GM23338 (cell line): Measurements from ENCODE around the gene TTC1. TPM values are rescaled to one million over a fixed set of nuclear protein-coding genes. Genes with fewer than 3 reads are reported as not detected.
A peak's percentile ranks its signal among the peaks of the same experiment; 100 is the strongest.

Source experiments
- ATAC-seq: fragments of 200-7000 bp; cut with Tn5 transposase; 3 replicates; pipeline ENCODE4 v1.9.1; 2020
- DNase-seq: peaks from one replicate; pipeline ENCODE4 v3.0.0-alpha.2; 2015; ENCODE audit warnings: low spot score
- H2AFZ ChIP-seq: fragments of 200-600 bp; sonication (generic); 2 replicates; pipeline ENCODE4 v1.8.0; 2016; ENCODE audit warnings: antibody characterized with exemption, mild to moderate bottlenecking, moderate library complexity
- H3F3A ChIP-seq: fragments of 200-600 bp; sonication (generic); replicated peaks from 2 replicates; pipeline ENCODE4 v1.8.0; 2017; ENCODE audit warnings: antibody characterized with exemption, mixed run types, low read depth
- H3K27ac ChIP-seq: fragments of 200-600 bp; sonication (generic); 2 replicates; pipeline ENCODE4 v1.6.1; 2016; ENCODE audit warnings: low read depth
- H3K27me3 ChIP-seq: fragments of 200-600 bp; sonication (generic); 2 replicates; pipeline ENCODE4 v1.8.0; 2016; ENCODE audit warnings: mild to moderate bottlenecking, mixed run types, moderate library complexity; ENCODE audit not compliant: insufficient read depth
- H3K36me3 ChIP-seq: fragments of 200-600 bp; sonication (generic); 2 replicates; pipeline ENCODE4 v1.8.0; 2016; ENCODE audit warnings: mild to moderate bottlenecking; ENCODE audit not compliant: insufficient read depth
- H3K4me1 ChIP-seq: fragments of 200-600 bp; sonication (generic); 2 replicates; pipeline ENCODE4 v1.8.0; 2016; ENCODE audit warnings: mild to moderate bottlenecking, moderate library complexity; ENCODE audit not compliant: insufficient read depth
- H3K4me2 ChIP-seq: fragments of 200-600 bp; sonication (generic); 2 replicates; pipeline ENCODE4 v1.7.1; 2017; ENCODE audit warnings: mixed run types
- H3K4me3 ChIP-seq: fragments of 200-600 bp; sonication (generic); 2 replicates; pipeline ENCODE4 v1.6.1; 2016; ENCODE audit warnings: mixed run types
- H3K79me2 ChIP-seq: fragments of 200-600 bp; sonication (generic); replicated peaks from 2 replicates; pipeline ENCODE4 v1.8.0; 2017; ENCODE audit warnings: mild to moderate bottlenecking; ENCODE audit not compliant: insufficient read depth
- H3K9me2 ChIP-seq: fragments of 200-600 bp; sonication (generic); 2 replicates; pipeline ENCODE4 v1.8.0; 2017; ENCODE audit not compliant: insufficient read depth
- H4K20me1 ChIP-seq: fragments of 200-600 bp; sonication (generic); replicated peaks from 2 replicates; pipeline ENCODE4 v1.8.0; 2017; ENCODE audit warnings: mild to moderate bottlenecking; ENCODE audit not compliant: insufficient read depth
- H3K27ac Mint-ChIP-seq: 2 replicates; pipeline ENCODE4 v1.8.0; 2020; ENCODE audit warnings: inconsistent platforms, mild to moderate bottlenecking, moderate library complexity, mixed read lengths
- H3K27me3 Mint-ChIP-seq: 3 replicates; pipeline ENCODE4 v1.8.0; 2022; ENCODE audit warnings: low read depth, mild to moderate bottlenecking, moderate library complexity, mixed read lengths, inconsistent platforms; ENCODE audit not compliant: insufficient read depth, poor library complexity
- H3K36me3 Mint-ChIP-seq: 3 replicates; pipeline ENCODE4 v1.8.0; 2021; ENCODE audit warnings: low read depth, mild to moderate bottlenecking, inconsistent platforms, moderate library complexity, mixed read lengths
- H3K4me1 Mint-ChIP-seq: 3 replicates; pipeline ENCODE4 v1.8.0; 2020; ENCODE audit warnings: mild to moderate bottlenecking, inconsistent platforms, mixed read lengths
- H3K4me3 Mint-ChIP-seq: 3 replicates; pipeline ENCODE4 v1.8.0; 2021; ENCODE audit warnings: moderate library complexity, mild to moderate bottlenecking, inconsistent platforms, mixed read lengths
- H3K9me3 Mint-ChIP-seq: 3 replicates; pipeline ENCODE4 v1.8.0; 2020; ENCODE audit warnings: moderate library complexity, mild to moderate bottlenecking, inconsistent platforms, mixed read lengths
- CREB1 ChIP-seq: fragments of 250-450 bp; sonication (Bioruptor Pico); IDR thresholded peaks from 2 replicates; pipeline ENCODE4 v1.5.0; 2020; ENCODE audit warnings: low read depth, mild to moderate bottlenecking, moderate library complexity
- EZH2 ChIP-seq: fragments of 200-600 bp; sonication (generic); IDR thresholded peaks from one replicate; pipeline ENCODE4 v1.8.0; 2017; ENCODE audit warnings: antibody characterized with exemption, mild to moderate bottlenecking, low read depth; ENCODE audit not compliant: unreplicated experiment
- JUNB ChIP-seq: IDR thresholded peaks from one replicate; pipeline ENCODE4 v1.6.1; 2016; ENCODE audit warnings: antibody characterized with exemption; ENCODE audit not compliant: unreplicated experiment
- NANOG ChIP-seq: IDR thresholded peaks from 2 replicates; pipeline ENCODE4 v1.6.1; 2016; ENCODE audit warnings: antibody characterized with exemption, borderline replicate concordance
- ZNF114 ChIP-seq: fragments of 250-450 bp; sonication (Bioruptor Pico); IDR thresholded peaks from 2 replicates; pipeline ENCODE4 v1.5.0; 2020; ENCODE audit warnings: mild to moderate bottlenecking, moderate library complexity
- ZNF331 ChIP-seq: fragments of 250-450 bp; sonication (Bioruptor Pico); IDR thresholded peaks from 2 replicates; pipeline ENCODE4 v1.5.0; 2020; ENCODE audit warnings: low read depth, mild to moderate bottlenecking, moderate library complexity
- polyA plus RNA-seq: library from polyadenylated mRNA; unstranded; fragments of >200 nt; fragmentation: Nextera tagmentation; extraction: Ambion mirVana; gene quantifications from 2 replicates; pipeline ENCODE4 v1.2.1, GENCODE V29; 2016
- total RNA-seq: library from RNA; depleted of rRNA; stranded (reverse); fragments of >200 nt; shearing (Covaris generic); gene quantifications from 2 replicates; pipeline ENCODE4 v1.2.3, GENCODE V29; 2014
- TF ChIP-seq, protein P1 (sequence below), 2 experiments: fragments of 200-600 bp in 1 of 2; sonication (generic) in 1 of 2; conservative IDR thresholded peaks; 2 replicates each; pipeline versions ENCODE4 v1.5.1 to v1.6.1; 2016 to 2017; ENCODE audit warnings: antibody characterized with exemption in 2 of 2, low read depth in 2 of 2, mild to moderate bottlenecking in 2 of 2, moderate library complexity in 1 of 2
- TF ChIP-seq, protein P2 (sequence below): fragments of 250-450 bp; sonication (Bioruptor Pico); IDR thresholded peaks from 2 replicates; pipeline ENCODE4 v1.5.0; 2020; ENCODE audit warnings: mild to moderate bottlenecking, moderate library complexity

Gene TTC1
- total and polyA plus RNA-seq, 2 experiments from 2014 or later = 48.9 to 131 TPM

DNA sequence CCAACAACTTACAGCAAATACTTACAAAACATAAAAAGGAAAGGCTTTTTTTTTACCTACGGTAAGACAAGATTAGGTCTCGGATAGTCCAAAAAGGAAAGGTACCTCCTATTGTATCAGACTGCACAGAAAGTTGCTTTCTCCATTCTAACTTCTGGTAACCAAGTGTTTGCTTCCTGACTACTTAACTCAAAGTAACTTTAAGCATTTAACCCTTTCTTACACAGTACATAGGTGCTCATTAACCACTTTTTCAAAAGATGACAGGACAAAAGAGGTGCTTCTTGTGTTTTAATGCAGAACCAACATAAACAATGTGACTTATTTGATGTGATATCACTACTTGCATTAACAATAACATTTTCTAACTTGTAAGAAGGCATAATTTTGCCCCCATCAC lies 87.2 kb downstream of the TTC1 start (continued):
- TF ChIP-seq ZNF331 (CRISPR knock-in tag) (no peak), ZNF114 (CRISPR knock-in tag) (no peak)

DNA sequence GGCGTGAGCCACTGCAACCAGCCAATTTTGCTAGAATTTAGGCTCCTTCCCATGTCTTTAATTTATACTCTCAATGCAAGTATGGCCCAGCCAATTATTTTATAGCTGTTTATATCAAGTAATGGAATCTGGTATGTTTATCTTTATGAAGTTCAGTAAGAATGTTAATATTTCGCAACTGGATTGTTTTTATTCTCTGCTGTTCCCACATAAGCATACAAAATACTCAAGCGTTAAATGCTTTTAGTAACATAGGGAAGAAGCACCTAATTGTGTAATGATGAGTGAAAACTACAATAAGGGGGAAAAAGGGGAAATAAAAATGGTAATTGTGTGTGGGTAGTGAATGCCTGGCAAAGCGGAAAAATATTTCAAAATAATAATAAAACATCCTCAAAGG lies 89.1 kb downstream of the TTC1 start:
- Mint-ChIP-seq H3K4me1 (peaks cover 10% of the 10 kb centered on the region), H3K27ac (0 out of 2 replicates have a peak overlapping the region, but pooled peaks have one; percentile 38), H3K9me3 (no peaks in the 10 kb centered on the region), H3K36me3 (peaks cover 59% of the 10 kb centered on the region), H3K4me3 (no peak overlapping the region), H3K27me3 (peaks cover 8% of the 10 kb centered on the region)
- DNase-seq (no peak), ATAC-seq (no peak)
- H4K20me1 ChIP-seq = peaks cover 11% of the 10 kb centered on the region
- H3K4me2 ChIP-seq = no peak overlapping the region
- H3K27ac ChIP-seq = 0 out of 2 replicates have a peak overlapping the region, but pooled peaks have one; percentile 15
- peaks cover 11% of the 10 kb centered on the region for H3K36me3 ChIP-seq
- no peak for TF ChIP-seq JUNB
- TF ChIP-seq NANOG = no peak
- TF ChIP-seq, protein P1, sequence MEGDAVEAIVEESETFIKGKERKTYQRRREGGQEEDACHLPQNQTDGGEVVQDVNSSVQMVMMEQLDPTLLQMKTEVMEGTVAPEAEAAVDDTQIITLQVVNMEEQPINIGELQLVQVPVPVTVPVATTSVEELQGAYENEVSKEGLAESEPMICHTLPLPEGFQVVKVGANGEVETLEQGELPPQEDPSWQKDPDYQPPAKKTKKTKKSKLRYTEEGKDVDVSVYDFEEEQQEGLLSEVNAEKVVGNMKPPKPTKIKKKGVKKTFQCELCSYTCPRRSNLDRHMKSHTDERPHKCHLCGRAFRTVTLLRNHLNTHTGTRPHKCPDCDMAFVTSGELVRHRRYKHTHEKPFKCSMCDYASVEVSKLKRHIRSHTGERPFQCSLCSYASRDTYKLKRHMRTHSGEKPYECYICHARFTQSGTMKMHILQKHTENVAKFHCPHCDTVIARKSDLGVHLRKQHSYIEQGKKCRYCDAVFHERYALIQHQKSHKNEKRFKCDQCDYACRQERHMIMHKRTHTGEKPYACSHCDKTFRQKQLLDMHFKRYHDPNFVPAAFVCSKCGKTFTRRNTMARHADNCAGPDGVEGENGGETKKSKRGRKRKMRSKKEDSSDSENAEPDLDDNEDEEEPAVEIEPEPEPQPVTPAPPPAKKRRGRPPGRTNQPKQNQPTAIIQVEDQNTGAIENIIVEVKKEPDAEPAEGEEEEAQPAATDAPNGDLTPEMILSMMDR (conservative IDR thresholded peaks at IDR 0.05; ENCODE audit: low read depth in 2 of 2) = no peak
- no peak for TF ChIP-seq ZNF331 (CRISPR knock-in tag)
- no peak for TF ChIP-seq EZH2
- TF ChIP-seq, protein P2, sequence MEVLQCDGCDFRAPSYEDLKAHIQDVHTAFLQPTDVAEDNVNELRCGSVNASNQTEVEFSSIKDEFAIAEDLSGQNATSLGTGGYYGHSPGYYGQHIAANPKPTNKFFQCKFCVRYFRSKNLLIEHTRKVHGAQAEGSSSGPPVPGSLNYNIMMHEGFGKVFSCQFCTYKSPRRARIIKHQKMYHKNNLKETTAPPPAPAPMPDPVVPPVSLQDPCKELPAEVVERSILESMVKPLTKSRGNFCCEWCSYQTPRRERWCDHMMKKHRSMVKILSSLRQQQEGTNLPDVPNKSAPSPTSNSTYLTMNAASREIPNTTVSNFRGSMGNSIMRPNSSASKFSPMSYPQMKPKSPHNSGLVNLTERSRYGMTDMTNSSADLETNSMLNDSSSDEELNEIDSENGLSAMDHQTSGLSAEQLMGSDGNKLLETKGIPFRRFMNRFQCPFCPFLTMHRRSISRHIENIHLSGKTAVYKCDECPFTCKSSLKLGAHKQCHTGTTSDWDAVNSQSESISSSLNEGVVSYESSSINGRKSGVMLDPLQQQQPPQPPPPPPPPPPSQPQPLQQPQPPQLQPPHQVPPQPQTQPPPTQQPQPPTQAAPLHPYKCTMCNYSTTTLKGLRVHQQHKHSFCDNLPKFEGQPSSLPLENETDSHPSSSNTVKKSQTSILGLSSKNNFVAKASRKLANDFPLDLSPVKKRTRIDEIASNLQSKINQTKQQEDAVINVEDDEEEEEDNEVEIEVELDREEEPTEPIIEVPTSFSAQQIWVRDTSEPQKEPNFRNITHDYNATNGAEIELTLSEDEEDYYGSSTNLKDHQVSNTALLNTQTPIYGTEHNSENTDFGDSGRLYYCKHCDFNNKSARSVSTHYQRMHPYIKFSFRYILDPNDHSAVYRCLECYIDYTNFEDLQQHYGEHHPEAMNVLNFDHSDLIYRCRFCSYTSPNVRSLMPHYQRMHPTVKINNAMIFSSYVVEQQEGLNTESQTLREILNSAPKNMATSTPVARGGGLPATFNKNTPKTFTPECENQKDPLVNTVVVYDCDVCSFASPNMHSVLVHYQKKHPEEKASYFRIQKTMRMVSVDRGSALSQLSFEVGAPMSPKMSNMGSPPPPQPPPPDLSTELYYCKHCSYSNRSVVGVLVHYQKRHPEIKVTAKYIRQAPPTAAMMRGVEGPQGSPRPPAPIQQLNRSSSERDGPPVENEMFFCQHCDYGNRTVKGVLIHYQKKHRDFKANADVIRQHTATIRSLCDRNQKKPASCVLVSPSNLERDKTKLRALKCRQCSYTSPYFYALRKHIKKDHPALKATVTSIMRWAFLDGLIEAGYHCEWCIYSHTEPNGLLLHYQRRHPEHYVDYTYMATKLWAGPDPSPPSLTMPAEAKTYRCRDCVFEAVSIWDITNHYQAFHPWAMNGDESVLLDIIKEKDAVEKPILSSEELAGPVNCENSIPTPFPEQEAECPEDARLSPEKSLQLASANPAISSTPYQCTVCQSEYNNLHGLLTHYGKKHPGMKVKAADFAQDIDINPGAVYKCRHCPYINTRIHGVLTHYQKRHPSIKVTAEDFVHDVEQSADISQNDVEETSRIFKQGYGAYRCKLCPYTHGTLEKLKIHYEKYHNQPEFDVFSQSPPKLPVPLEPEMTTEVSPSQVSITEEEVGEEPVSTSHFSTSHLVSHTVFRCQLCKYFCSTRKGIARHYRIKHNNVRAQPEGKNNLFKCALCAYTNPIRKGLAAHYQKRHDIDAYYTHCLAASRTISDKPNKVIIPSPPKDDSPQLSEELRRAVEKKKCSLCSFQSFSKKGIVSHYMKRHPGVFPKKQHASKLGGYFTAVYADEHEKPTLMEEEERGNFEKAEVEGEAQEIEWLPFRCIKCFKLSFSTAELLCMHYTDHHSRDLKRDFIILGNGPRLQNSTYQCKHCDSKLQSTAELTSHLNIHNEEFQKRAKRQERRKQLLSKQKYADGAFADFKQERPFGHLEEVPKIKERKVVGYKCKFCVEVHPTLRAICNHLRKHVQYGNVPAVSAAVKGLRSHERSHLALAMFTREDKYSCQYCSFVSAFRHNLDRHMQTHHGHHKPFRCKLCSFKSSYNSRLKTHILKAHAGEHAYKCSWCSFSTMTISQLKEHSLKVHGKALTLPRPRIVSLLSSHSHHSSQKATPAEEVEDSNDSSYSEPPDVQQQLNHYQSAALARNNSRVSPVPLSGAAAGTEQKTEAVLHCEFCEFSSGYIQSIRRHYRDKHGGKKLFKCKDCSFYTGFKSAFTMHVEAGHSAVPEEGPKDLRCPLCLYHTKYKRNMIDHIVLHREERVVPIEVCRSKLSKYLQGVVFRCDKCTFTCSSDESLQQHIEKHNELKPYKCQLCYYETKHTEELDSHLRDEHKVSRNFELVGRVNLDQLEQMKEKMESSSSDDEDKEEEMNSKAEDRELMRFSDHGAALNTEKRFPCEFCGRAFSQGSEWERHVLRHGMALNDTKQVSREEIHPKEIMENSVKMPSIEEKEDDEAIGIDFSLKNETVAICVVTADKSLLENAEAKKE (CRISPR knock-in tag) = no peak
- TF ChIP-seq CREB1 = no peak
- peaks cover 85% of the 10 kb centered on the region for H3K79me2 ChIP-seq
- H3K9me2 ChIP-seq = no peaks in the 10 kb centered on the region
- no peaks in the 10 kb centered on the region for H3K27me3 ChIP-seq
- no peaks in the 10 kb centered on the region for H3F3A ChIP-seq
- no peak overlapping the region for H3K4me3 ChIP-seq
- H3K4me1 ChIP-seq = peaks cover 5% of the 10 kb centered on the region; the same call in 1 of the 2 replicates
- no peak overlapping the region for H2AFZ ChIP-seq
